GDM1 (cell line): ENCODE results near the gene SND1.

Experiments used
- DNase-seq: peaks from one replicate; lab custom pipeline; 2025; lab: John Stamatoyannopoulos, UW

SND1 gene

DNA sequence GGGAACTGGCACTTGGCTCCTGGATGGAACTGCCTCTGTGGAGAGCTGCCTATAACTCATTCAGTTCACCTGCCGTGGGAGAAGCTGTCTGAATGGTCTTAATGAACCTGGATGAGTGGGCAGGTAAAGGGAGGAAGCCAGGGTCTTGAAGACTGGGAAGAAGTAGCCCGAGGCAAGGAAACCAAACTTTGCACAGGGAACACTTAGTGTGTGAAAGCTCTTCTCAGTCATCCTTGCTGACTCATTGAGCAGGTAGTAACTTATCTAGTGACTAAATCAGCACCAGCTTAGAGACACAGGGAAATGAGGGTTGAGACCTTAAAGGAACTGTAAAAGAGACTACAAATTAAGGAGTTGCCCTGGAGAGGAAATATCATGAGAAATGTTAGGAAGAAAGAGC is 369.4 kb downstream of the SND1 start:
- DNase-seq, result no peak

GRCh38 chr7:128022631-128023532 is 370.9 kb downstream of the SND1 start:
- DNase-seq, result no peak

DNA sequence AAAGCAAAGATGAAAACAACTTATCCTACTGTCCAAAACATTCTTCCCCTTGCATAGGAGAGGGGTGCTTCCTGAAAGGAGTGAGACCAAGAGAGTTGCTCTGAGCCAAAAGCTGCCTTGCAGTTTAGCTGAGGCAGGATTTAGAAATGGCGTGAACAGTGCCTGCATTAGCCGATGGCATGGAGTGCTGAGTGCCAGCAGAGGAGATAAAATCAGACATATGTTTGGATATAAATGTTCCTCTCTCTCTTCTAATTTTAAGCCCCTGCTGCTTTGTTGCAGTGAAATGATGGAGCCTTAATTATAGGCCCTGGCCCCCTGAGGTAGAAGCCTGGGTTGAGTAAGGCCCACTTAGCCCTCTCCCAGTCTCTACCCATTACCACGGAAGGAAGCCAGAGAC is 372.2 kb downstream of the SND1 start:
- DNase-seq, result no peak

- DNase-seq, result no peak
Observed at GRCh38 chr7:128025380-128025779, 373.4 kb downstream of the SND1 start.

- DNase-seq, result no peak
Observed at GRCh38 chr7:128025819-128026218, 373.8 kb downstream of the SND1 start.

- DNase-seq, result no peak
Observed at GRCh38 chr7:128026551-128026950, 374.6 kb downstream of the SND1 start.

DNA sequence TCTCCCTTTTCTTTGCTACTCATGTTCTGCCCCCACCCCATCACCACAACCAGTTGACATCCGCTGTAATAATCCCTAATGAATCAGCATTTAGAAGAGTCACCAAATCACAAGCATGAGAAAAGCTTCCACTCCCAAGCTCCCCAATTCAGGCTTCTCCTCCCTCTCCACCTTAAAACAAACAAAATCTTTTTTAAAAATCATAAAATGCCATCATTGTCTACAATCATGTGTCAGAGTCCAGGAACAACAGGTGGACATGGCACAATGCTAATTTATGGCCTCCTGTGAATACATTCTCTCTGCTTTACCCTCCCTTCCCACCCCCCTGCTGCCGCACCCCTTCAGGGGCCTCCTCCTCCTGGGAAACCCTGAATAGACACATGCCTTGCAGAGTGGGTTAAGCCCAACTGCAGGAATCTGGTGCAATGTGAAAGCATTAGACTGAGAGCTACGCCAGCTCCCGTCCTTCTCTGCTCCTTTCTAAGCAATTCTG is 375.5 kb downstream of the SND1 start:
- no peak for DNase-seq

- no peak for DNase-seq
Observed at GRCh38 chr7:128029405-128029995, 377.5 kb downstream of the SND1 start.

DNA sequence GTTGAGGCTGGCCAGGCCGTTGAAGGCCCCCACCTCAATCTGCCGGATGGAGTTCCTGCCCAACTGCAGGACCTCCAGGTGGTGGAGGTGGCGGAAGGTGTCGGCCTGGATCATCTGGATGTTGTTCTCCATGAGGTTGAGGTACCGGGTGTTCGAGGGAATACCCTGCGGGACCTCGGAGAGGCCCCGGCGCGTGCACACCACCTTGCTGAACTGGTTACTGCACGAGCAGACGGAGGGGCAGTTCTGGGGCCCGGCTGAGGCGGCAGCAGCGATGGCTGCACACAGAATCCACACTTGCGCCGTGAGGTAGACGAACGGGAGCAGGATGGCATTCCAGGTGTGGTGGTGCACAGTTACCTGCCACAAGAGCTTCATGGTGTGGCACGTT is 378.3 kb downstream of the SND1 start:
- DNase-seq, result no peak

DNA sequence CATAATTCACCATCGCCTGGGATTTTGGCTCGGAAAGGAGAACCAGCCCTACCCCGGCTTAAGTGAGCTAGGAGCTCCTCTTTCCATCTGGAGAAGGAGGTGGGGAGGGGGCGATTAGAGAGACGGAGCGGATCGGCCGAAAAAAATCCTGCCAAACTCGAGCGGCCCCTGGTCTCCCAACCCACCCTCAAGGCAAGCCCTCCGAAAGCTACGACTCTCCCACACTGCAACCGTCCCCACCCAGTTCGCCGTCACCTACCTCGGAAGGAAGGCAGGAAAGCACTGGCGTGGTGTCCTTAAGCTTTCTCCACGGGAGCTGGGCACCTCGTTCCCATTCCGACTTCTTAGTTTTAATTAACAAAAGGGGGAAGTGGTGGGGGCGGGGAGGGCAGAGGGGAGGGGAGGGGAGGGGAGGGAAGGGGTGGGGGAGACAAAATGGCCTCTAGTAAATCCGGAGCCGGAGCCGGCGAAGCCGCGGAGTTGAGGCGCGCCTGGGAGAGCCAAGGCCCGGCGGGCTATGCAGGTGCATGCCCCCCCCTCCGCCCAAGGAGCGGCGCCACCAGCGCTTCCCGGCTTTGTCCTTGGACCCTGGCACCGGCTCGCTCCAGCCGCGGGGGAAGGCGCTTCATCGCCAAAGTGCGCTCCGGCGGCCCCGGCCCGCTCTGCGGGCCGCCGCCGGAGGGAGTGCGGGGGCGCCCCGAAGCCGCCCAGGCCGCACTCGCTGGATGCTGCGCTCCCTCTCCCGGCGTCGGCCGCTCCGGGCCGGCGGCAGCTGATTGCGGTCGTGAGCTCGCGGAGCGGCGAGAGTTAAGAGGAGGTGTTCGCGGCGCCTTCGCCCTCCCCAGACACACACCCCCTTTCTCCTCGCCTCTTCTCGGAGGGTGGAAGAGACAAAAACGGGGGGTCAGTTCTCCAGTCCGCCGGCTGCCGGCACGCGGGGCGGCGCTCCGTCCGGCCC is 378.9 kb downstream of the SND1 start, which contains the start of gene LRRC4:
Gene LRRC4 (minus strand): TSS at position 784 of the 958 bp plus-strand sequence. CDS start 797 bp downstream, outside the sequence.
- DNase-seq, result no peak

DNA sequence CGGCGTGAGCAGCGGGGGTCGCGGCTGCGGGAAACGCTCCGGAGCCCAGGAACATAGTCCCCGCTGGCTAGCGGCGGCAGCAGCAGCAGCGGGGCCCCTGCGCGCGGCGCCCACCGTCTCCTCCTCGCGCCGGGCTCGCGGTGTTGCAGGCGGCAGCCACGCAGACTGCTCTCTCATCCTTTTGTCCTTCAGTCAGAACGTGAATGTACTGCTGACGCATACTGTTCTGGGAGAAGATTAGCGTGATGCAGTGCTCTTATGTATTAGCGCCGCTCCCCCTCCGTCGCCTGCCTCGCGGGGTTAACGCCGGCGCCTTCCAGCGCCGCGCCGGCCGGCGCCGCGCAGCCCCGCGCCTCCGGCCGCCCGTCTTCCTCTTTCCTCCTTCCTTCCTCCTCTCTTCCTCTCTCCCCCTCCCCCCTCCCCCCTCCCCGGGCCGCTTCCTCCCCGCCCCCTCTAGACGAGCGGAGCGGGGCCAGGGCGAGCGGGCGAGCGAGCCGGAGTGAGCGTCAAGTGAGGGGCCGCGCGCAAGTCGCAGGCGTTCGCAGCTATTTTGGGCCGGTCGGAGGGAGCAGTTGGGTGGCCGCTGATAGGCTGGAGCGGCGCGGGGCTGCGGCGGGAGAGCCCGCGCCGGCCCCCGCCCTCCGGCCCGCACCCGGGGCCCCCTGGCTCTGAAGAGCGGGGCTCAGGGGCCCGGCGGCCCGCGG is 380.1 kb downstream of the SND1 start:
- DNase-seq, result no peak

- DNase-seq, result no peak
Observed at GRCh38 chr7:128032605-128033235, 380.7 kb downstream of the SND1 start.

- no peak for DNase-seq
Observed at GRCh38 chr7:128033246-128033645, 381.3 kb downstream of the SND1 start.

DNA sequence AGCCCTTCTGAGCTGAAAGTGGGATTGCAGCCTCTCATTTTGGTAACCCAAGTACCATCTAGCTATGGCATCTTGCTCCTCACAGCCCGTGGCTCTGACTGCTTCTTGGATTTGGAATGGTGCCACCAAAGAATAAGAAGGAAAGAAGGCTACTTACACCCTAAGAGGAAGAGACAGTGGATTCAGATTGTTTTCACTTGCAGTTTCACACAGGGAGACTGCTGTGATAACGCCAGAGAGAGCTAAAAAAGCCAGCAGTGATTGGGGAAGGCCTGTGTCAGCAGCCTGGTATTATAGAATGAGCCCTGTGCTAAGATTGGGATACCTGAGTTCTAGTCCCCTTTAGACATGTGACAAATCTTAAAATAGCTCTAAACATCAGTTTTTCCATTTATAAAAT is 382.8 kb downstream of the SND1 start:
- no peak for DNase-seq

DNA sequence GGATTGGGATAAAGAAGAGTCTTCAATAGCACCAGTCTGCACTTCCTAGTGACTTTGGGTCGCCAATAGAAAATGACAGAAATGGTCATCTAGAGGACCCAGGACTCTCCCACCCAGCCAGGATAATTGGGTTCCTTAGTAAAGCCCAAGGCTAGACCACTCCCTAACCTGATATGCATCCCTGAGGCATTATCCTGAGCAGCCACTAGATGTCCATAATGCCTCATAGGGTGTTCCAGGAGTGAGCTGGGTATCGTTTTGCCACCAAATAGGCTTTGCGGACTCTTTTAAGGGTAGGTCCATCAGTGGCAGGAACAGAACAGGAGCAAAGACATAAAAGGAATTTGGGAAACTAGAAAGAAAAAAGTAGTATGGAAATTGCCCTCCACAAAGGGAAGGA is 383.7 kb downstream of the SND1 start:
- no peak for DNase-seq

DNA sequence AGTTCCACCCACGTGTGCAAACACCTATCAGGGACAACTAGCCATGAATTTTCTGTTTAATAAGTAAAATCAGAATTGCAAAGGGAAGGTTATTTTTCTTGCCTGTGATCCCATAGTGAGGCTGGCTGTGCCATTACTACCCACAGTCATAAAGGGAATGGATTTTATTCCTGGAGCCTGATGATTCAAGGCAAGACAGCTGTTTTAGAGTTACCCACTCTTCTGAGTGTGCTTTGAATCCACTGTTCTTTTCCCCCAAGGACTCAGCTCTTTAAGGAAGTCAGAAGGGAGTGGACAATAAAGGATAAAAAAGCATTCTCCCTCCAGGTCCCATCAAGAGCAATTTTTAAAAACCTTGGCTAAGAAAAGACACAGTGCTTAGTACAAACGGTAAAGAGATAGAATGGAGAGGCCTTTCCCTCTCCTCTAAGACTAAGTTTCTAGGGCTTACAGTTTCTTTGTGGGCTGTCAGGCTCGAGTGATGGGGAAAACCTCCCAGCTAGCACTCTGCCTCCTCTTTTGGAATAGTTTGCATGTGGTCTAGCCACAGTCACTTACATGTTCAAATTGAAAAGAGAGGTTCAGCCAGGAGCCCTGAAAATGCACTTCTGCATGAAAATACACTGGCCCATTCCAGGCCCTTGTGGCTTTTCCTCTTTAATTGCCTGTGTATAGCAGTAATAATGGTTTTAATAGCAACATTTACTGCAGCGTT is 384.4 kb downstream of the SND1 start:
- DNase-seq, result no peak

- no peak for DNase-seq
Observed at GRCh38 chr7:128037081-128037480, 385.1 kb downstream of the SND1 start.

GRCh38 chr7:128037880-128038619 is 386.1 kb downstream of the SND1 start:
- no peak for DNase-seq

- DNase-seq, result no peak
Observed at GRCh38 chr7:128039544-128039953, 387.6 kb downstream of the SND1 start.

DNA sequence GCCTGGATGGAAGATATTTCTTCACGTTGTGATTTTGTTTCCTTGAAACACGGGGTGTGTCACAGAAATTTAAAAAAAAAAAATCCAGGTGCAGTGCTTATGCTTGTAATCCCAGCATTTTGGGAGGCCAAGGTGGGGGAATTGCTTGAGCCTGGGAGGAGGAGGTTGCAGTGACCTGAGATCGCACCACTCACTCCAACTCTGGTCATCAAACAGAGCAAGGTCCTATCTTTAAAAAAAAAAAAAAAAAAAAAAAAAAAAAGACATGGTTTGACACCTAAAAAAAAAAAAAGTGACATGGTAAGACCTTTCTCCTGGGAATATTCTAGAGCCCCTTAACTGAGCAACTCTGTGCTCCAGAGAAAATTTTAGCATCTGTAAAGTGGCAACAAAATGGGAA is 388.2 kb downstream of the SND1 start:
- no peak for DNase-seq
